ENCODE results near the gene USP6NL.

- TF ChIP-seq USF2 (IDR thresholded peaks at IDR 0.05; ENCODE audit: borderline replicate concordance, low read depth, low read length) = no peak
- no peak for TF ChIP-seq CHD1 (IDR thresholded peaks at IDR 0.05; ENCODE audit: low read depth, low read length)
Observed at GRCh38 chr10:11586170-11586569, 25.3 kb downstream of the USP6NL start.

All from GM12878 (cell line).